Measurements from ENCODE around the gene DCAF7.

Gene DCAF7

DNA sequence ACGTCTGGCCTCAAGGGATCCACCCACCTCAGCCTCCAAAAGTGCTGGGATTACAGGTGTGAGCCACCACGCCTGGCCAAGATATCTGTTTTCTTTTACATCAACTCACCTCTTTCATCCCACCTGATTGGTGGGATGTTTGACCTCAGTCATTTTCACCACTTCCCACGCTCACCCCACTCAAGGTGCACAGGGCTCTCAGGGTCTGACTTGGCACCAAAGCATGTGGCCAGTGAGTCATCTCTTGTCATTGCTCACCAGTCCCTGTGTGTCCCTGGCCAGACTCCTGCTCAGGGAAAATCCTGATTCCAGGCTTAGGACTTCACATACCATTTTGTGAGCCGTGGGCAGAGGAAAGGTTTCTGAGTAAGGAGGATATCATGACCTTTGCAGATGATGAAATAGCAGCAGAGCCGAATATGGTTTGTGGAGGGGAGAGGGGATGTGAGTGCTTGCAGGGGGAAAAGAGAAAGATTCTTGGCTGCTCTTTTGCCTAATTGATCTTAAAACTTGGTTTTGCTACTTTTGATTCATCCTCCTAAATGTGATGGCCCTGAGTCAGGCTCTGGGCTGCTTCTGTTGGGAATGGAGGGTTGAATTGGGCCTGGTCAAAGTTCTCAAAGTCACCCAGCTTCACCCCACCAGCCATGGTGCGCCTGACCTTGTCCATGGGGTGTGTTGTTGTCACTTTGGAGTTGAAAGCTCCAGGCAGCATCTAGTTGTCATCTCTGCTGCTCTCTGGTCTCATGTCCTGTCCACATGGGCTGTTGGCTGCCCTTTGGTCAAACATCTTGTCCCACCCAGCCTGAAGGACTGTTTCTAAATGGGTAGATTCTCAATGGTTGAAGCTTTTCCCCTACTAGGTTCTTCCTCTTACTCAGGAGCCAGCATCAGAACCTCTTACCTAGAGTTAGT lies 33.1 kb upstream of the DCAF7 start:
- no peak for DNase-seq (ENCODE audit: extremely low read depth, low read depth)
- H3K4me3 ChIP-seq (replicated peaks; ENCODE audit: low read depth, low read length) = no peak overlapping the region

DNA sequence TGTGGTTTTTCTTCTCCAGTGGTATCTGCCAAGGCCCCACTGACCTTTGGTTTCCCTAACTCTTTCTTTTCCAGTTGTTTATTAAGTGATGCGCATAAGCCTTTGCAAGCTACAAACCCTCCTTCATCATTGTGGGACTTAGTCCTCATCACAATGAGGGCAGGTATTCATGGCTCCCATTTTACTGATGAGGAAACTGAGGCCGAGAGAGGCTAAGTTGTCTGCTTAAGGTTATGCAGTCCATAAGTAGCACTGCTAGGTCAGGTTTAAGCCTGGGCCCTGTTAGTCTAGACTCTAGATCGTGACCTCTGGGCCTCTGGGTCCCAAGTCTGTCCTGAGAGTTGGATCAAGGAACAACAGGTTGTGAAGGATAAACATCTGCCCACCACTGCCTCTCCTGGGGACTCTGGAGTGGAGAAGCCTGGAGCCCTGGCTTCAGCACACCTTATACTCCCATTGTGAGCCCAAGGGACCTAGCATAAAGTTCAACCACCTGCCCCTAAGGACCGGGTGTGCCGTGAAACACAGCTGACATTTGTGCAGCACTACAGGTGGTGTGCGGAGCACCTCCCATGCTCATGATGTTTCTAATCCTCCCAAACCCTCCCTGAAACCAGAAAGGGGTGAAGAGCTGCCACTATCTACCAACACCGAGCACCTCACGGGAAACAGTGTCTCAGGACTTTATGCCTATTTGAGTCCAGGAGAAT lies 32.3 kb upstream of the DCAF7 start:
- no peak overlapping the region for H3K4me3 ChIP-seq (replicated peaks; ENCODE audit: low read depth, low read length)
- TF ChIP-seq, protein P1, sequence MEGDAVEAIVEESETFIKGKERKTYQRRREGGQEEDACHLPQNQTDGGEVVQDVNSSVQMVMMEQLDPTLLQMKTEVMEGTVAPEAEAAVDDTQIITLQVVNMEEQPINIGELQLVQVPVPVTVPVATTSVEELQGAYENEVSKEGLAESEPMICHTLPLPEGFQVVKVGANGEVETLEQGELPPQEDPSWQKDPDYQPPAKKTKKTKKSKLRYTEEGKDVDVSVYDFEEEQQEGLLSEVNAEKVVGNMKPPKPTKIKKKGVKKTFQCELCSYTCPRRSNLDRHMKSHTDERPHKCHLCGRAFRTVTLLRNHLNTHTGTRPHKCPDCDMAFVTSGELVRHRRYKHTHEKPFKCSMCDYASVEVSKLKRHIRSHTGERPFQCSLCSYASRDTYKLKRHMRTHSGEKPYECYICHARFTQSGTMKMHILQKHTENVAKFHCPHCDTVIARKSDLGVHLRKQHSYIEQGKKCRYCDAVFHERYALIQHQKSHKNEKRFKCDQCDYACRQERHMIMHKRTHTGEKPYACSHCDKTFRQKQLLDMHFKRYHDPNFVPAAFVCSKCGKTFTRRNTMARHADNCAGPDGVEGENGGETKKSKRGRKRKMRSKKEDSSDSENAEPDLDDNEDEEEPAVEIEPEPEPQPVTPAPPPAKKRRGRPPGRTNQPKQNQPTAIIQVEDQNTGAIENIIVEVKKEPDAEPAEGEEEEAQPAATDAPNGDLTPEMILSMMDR (IDR thresholded peaks at IDR 0.05; ENCODE audit: low read depth, low read length, missing control alignments) = no peak
- no peak for DNase-seq (ENCODE audit: extremely low read depth, low read depth)

More for the DNA sequence above, 33.1 kb upstream of the DCAF7 start:
- TF ChIP-seq, protein P1 (IDR thresholded peaks at IDR 0.05; ENCODE audit: low read depth, low read length, missing control alignments) = no peak

- no peak for DNase-seq (ENCODE audit: extremely low read depth, low read depth)
These were observed 31.0 kb upstream of the DCAF7 start for GRCh38 chr17:63519116-63519881.

GRCh38 chr17:63519972-63520882 lies 30.1 kb upstream of the DCAF7 start:
- TF ChIP-seq, protein P1 (IDR thresholded peaks at IDR 0.05; ENCODE audit: low read depth, low read length, missing control alignments) = no peak
- no peak overlapping the region for H3K4me3 ChIP-seq (replicated peaks; ENCODE audit: low read depth, low read length)
- DNase-seq (ENCODE audit: extremely low read depth, low read depth) = no peak

More at GRCh38 chr17:63519116-63519881, 31.0 kb upstream of the DCAF7 start:
- TF ChIP-seq, protein P1 (IDR thresholded peaks at IDR 0.05; ENCODE audit: low read depth, low read length, missing control alignments) = no peak
- no peak overlapping the region for H3K4me3 ChIP-seq (replicated peaks; ENCODE audit: low read depth, low read length)

GRCh38 chr17:63523253-63523855 lies 26.9 kb upstream of the DCAF7 start, which contains the start of gene KCNH6:
TSS of gene KCNH6 (plus strand) at chr17:63523358. CDS start at chr17:63523414, 56 bp downstream.
- no peak for DNase-seq (ENCODE audit: extremely low read depth, low read depth)
- TF ChIP-seq, protein P1 (IDR thresholded peaks at IDR 0.05; ENCODE audit: low read depth, low read length, missing control alignments) = no peak
- H3K4me3 ChIP-seq (replicated peaks; ENCODE audit: low read depth, low read length) = no peak within 1 kb of the TSS

Measured in HFF-Myc (cell line).